HuH-7 (cell line): ENCODE data around the gene TTLL4.

Experiments
- DNase-seq: peaks from one replicate; pipeline ENCODE4 v3.0.0; 2011; ENCODE audit warnings: low spot score

The TTLL4 gene

DNA sequence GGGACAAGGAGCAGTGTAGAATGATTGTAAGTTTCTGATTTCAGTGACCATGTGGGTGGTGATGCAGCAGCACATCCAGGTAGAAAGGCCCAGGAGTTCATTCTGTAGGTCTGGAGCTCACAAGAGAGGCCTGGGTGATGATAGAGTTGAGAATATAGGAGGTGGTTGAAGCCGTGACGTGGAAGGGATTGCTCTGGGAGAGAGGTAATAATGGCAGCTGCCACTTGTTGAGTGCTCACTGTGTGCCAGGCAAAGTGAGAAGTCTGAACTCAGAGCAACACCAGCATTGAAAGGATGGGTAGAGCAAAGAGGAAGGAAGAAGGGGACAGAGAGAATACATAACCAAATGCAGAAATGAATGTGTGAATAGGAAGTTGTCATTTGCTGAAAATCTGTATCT, 3.3 kb downstream of the TTLL4 start:
- DNase-seq, result no peak

DNA sequence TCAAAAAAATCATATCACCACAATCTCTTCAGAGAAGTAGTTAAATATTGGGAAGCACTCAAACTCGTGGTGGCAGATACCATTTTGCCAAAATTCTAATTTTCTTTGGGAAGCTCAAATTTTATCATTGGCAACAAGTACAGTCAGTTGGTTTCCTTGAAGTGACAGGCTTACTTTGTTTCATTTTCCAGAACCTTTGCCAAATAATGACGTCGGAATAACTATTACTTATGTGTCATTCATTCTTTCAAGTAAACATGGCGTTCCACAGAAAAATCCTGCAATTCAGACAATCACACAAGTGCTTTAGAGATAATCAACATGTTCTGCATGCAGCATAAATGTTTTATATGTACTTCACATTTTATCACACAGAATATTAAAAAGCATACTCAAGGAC, 5.4 kb downstream of the TTLL4 start:
- DNase-seq, result no peak

GRCh38 chr2:218717262-218717661, 6.6 kb downstream of the TTLL4 start:
- DNase-seq, result no peak

DNA sequence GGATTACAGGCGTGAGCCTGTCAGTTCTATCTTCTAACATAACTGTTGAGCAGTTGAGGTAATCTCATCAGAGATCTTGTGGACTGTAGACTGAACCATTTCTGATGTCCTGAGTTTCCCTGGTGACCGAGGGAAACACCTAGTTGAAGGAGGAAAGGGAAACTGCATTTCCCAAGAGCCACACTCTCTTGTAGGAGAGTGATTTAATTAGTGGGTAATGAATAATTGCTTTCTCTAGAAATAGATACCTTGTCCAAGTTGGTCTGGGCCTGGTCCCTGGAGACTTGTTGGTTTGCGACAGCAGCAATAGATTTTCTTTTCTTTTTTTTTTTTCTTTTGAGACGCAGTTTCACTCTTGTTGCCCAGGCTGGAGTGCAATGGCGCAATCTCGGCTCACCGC, 7.4 kb downstream of the TTLL4 start:
- no peak for DNase-seq

GRCh38 chr2:218719457-218719856, 8.8 kb downstream of the TTLL4 start:
- no peak for DNase-seq

DNA sequence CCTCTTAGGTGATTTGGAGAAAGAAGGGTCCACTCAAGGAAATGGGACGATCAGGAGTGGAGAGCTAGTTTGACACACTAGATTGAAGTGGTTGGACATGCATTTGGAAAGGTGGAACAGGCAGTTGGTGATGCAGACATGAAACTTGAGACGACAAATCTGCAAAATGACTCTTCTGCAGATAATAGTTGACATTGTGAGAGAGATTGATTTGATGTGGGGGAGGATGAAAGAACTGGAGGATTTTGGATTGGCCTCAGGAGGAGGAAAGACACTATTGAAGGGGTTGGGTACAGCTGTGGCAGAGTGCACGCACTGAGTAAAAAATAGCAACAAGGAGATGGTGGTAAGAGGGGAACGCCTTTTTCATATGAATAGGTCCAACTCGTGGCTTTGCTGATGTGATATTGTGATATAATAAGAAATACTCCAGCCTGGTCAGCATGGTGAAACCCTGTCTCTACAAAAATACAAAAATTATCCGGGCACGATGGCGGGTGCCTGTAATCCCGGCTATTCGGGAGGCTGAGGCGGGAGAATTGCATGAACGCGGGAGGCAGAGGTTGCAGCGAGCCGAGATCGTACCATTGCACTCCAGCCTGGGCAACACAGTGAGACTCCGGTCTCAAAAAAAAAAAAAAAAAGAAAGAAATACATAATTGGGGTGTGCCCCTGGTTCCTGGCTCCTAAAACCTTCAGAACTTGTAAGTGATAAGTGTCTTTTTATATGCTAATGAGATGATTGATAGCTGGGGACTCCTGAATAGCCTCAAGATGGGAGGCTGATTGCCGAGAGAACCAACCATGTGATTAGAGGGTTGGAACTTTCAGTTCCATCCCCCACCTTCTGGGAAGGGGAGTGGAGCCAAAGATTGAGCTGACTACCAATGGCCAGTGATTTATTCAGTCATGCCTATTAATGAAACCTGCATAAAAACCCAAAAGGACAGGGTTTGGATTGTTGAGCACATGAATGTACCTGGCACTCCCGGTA, 9.7 kb downstream of the TTLL4 start:
- DNase-seq, result no peak

DNA sequence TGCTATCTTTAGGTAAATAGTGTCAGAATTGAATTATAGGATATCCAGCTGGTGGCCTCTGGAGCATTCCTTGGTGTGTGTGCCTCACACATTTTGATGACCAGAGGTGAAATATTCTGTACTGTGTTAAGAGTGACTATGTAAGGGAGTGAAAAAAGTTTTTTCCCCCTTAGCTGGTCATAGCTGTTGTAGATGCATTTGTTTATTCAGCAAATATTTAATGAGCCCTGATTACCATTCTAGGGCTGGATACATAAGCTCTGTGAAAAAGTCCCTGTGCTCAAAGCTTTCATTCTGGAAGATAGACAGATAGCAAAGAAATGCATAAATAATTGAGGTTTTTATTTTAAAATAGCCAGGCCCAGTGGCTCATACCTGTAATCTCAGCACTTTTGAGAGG, 10.9 kb downstream of the TTLL4 start:
- DNase-seq, result no peak

GRCh38 chr2:218721934-218722333, 11.3 kb downstream of the TTLL4 start:
- DNase-seq, result no peak

- no peak for DNase-seq
These were observed 11.8 kb downstream of the TTLL4 start for GRCh38 chr2:218722419-218722818.

DNA sequence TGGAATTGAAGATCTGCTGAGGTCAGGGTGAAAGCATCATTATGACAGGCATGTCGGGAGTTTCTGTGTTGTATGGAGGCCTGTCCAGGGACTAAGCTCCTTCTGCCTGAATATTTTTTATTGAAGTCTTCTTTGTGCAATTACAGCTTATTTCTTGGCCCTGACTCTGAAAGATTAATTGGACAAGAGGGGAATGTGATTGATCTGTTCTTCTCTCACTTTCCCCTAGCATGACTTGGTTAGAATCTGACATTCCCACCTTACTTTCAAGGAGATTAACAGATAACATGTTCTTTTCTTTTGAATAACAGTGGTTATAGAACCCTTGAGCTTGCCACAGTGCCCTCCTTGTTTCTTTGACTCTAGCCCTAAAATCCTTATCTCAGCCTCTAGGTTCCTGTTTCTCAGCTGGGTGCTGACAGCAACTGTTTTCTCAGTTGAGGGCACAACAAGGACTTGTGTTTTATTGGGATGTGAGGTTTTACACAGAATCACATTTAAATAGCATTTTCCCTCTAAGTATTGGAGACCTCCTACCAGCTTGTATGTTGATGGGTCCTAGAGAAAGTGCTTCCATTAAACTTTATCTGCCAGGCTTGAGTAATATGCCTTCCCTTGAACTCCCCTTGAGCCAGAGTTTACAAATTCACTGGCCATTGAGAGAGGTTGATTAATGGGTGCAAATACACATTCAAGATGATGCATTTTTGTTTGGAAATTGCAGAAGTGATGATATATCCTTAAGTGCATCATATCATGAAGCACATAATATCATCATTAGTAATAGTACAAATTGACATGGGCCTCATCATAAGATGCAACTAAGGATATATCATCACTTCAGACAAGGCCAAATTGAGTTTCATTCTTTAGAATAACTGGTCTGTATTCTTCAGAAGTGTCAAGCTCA, 12.5 kb downstream of the TTLL4 start:
- no peak for DNase-seq

DNA sequence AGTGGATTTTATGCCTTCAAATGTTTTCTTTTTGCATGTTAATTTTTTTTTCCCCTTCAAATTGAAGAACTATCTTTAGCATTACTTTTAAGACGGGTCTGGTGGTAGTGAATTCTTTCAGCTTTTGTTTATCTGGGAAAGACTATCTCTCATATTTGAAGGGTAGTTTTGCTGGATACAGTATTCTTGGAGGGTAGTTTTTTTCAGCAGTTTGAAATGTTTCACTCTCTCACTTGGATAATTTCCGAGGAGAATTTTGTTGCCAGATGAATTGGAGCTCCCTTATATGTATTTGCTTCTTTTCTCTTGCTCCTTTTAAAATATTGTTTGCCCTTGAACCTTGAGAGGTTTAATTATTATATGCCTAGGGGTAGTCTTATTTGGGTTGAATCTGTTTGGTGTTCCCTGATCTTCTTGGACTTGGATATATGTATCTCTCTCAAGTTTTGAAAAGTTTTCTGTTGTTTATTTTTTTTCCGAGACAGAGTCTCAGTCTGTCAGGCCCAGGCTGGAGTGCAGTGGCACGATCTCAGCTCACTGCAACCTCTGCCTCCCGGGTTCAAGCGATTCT, 15.5 kb downstream of the TTLL4 start:
- DNase-seq, result no peak

- no peak for DNase-seq
These were observed 17.0 kb downstream of the TTLL4 start for GRCh38 chr2:218727502-218728165.

- no peak for DNase-seq
These were observed 19.0 kb downstream of the TTLL4 start for GRCh38 chr2:218729640-218730039.

GRCh38 chr2:218732052-218732760, 21.6 kb downstream of the TTLL4 start:
- no peak for DNase-seq

DNA sequence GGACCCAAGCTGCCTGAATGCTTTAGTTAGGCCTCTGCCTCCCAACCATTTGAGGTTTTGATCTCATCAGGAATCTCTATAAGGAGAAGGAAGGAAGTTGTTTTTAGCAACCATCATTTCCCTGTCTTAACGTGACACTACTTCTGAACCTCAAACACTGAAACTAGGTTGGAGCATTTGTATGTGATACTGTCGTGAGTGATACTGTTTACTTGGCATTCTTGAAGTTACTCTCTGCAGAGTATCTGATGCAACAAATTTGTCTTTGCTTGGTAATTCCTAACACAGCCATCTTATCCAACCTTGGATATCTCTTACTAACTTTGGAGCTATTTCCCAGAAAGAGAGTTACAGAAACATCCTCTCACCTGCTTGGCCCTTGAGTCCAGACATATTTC, 22.1 kb downstream of the TTLL4 start:
- no peak for DNase-seq

DNA sequence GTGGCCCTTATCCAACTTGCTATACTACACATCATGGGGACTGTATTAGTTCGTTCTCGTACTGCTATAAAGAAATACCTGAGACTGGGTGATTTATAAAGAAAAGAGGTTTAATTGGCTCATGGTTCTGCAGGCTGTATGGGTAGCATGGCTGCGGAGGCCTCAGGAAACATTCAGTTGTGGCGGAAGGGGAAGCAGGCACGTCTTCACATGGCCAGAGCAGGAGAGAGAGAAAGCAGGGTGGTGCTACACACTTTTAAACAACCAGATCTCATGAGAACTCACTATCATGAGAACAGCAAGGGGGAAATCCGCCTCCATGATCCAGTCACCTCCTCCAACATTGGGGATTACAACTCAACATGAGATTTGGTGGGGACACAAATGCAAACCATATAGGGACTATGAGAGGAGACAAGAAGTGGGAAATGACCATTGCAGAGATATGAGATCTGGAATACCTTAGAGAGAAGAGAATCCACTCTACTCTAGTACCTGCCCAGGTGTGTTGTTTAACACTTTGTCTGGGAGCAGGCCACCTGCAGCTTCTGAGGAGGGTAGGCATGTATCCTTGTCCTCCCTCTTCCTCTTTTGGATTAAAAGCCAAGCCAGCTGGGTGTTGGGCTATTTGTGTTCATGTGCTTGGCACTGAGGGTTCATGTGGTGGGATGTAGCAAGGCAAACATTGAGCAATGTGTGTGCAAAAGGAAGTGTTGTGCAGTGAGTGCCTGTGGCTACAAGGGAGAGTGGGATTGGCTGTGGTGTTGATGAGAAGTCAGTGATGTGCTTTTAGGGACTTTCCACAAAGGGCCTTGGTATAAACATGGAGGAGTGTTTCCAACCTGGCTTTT, 22.8 kb downstream of the TTLL4 start:
- DNase-seq, result peak; percentile 26

GRCh38 chr2:218734190-218734975, 23.7 kb downstream of the TTLL4 start:
- no peak for DNase-seq

GRCh38 chr2:218736531-218736930, 25.9 kb downstream of the TTLL4 start:
- no peak for DNase-seq

DNA sequence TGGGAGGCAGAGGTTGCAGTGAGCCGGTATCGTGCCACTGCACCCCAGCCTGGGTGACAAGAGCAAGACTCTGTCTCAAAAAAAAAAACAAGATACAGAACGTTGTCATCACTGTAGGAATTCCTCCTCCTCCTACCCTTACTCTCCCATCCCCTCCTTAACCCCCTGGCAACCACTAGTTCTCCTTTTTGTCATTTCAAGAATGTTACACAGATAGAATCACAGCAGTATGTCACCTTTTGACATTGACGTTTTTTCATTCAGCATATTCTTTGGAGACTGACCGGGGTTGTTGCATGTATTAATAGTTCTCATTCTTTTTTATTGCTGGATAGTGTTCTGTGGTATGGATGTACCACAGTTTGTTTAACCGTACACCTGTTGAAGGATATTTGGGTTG, 32.4 kb downstream of the TTLL4 start:
- DNase-seq, result no peak

GRCh38 chr2:218744615-218745014, 34.0 kb downstream of the TTLL4 start:
- no peak for DNase-seq
